HG02623 (cell line): ENCODE data around the gene EMC6.
A peak's percentile ranks its signal among the peaks of the same experiment; 100 is the strongest.

ENCODE experiments used
- ATAC-seq: cut with Tn5 transposase; IDR thresholded peaks from one replicate; pipeline ENCODE4 v1.9.1; 2021; ENCODE audit warnings: moderate library complexity; ENCODE audit not compliant: unreplicated experiment

Gene EMC6

GRCh38 chr17:3655766-3656165, 12.8 kb upstream of the EMC6 start:
- ATAC-seq, result no peak

- ATAC-seq, result no peak
These were observed 12.3 kb upstream of the EMC6 start for GRCh38 chr17:3656353-3656752.

- ATAC-seq, result no peak
These were observed 11.6 kb upstream of the EMC6 start for GRCh38 chr17:3656755-3657587.

- ATAC-seq, result no peak
These were observed 11.1 kb upstream of the EMC6 start for GRCh38 chr17:3657588-3657869.

GRCh38 chr17:3657874-3658783, 10.5 kb upstream of the EMC6 start:
- no peak for ATAC-seq

- ATAC-seq, result no peak
These were observed 9.7 kb upstream of the EMC6 start for GRCh38 chr17:3658784-3659449.

- no peak for ATAC-seq
These were observed 9.0 kb upstream of the EMC6 start for GRCh38 chr17:3659541-3660111.

- no peak for ATAC-seq
These were observed 8.2 kb upstream of the EMC6 start for GRCh38 chr17:3660311-3660891.

- ATAC-seq, result no peak
These were observed 5.3 kb upstream of the EMC6 start for GRCh38 chr17:3663102-3664011.

GRCh38 chr17:3665834-3666233, 2.8 kb upstream of the EMC6 start:
- no peak for ATAC-seq

- ATAC-seq, result no peak
These were observed 2.1 kb upstream of the EMC6 start for GRCh38 chr17:3666516-3666915.

GRCh38 chr17:3667366-3668278, 990 bp upstream of the EMC6 start:
- peak; percentile 5 for ATAC-seq

GRCh38 chr17:3669085-3669347, 404 bp downstream of the EMC6 start:
- no peak for ATAC-seq

- no peak for ATAC-seq
These were observed 936 bp downstream of the EMC6 start for GRCh38 chr17:3669548-3669947.

- no peak for ATAC-seq
These were observed 4.0 kb downstream of the EMC6 start for GRCh38 chr17:3672571-3672970.

GRCh38 chr17:3675886-3676285, 7.3 kb downstream of the EMC6 start:
- ATAC-seq, result no peak

GRCh38 chr17:3678095-3678820, 9.6 kb downstream of the EMC6 start:
- ATAC-seq, result no peak

GRCh38 chr17:3678821-3679530, 10.4 kb downstream of the EMC6 start:
- ATAC-seq, result no peak
